ENCODE results near the gene CDH13. TPM values are rescaled to one million over a fixed set of nuclear protein-coding genes. Genes with fewer than 3 reads are reported as not detected.

CDH13 gene
- total RNA-seq, 2 donors from 2014 or later, result 228 to 280 TPM

DNA sequence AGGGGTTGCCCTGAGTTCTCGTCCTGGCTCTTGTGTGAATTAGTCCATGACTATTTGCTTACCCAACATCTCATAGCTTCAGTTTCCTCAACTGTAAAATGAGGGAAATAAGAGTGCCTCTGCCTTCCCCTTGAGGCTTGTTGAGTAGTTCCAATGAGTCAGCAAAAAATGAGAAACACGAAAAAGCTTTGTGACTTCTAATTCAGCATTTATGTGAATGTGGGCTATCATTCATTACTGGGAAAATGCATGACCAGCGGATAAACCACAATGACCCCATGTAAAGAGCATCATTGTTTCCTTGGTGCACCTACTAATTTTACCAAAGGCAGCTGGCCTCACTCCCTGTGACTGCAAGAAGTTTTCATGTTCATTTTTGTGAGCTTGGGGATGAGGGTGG is 806.4 kb downstream of the CDH13 start:
- H3K27me3 ChIP-seq (replicated peaks; ENCODE audit: insufficient read depth), result no peaks in the 10 kb centered on the region
- no peak for DNase-seq (ENCODE audit: low spot score)
- H3K9me3 ChIP-seq, result no peaks in the 10 kb centered on the region
- ATAC-seq (ENCODE audit: insufficient number of reproducible peaks, low FRiP score, low read depth), result no peak
- no peak overlapping the region for H3K27ac ChIP-seq
- peaks cover 0 to 18% of the 10 kb centered on the region in 2 donors for H3K4me1 ChIP-seq (ENCODE audit: control insufficient read depth in 1 of 2, low read depth in 2 of 2)
- no peak overlapping the region for H3K4me3 ChIP-seq
- TF ChIP-seq, protein P1, sequence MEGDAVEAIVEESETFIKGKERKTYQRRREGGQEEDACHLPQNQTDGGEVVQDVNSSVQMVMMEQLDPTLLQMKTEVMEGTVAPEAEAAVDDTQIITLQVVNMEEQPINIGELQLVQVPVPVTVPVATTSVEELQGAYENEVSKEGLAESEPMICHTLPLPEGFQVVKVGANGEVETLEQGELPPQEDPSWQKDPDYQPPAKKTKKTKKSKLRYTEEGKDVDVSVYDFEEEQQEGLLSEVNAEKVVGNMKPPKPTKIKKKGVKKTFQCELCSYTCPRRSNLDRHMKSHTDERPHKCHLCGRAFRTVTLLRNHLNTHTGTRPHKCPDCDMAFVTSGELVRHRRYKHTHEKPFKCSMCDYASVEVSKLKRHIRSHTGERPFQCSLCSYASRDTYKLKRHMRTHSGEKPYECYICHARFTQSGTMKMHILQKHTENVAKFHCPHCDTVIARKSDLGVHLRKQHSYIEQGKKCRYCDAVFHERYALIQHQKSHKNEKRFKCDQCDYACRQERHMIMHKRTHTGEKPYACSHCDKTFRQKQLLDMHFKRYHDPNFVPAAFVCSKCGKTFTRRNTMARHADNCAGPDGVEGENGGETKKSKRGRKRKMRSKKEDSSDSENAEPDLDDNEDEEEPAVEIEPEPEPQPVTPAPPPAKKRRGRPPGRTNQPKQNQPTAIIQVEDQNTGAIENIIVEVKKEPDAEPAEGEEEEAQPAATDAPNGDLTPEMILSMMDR (IDR thresholded peaks at IDR 0.05), result no peak
- no peaks in the 10 kb centered on the region for H3K36me3 ChIP-seq

DNA sequence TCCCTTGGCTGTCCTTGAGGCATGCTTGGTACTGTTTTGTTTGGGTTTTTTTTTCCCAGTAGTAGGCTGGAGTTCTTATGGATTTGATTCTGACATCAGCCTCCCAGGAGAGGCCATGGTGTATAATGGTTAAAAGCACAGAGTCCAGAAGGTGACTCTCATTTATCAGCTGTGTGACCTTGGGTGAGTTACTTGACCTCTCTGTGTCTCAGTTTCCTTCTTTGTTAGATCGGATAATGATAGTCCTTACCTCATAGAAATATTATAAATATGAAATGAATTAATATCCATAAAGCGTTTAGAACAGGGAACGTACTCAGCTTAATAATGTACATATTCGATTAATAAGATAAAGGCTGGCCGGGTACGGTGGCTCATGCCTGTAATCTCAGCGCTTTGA is 810.3 kb downstream of the CDH13 start:
- Histone ChIP-seq H3K4me1 (ENCODE audit: control insufficient read depth in 1 of 2, low read depth in 2 of 2) (peaks cover 0 to 22% of the 10 kb centered on the region in 2 donors), H3K27me3 (replicated peaks; ENCODE audit: insufficient read depth) (no peaks in the 10 kb centered on the region), H3K9me3 (no peaks in the 10 kb centered on the region), H3K36me3 (no peaks in the 10 kb centered on the region), H3K4me3 (no peak overlapping the region), H3K27ac (no peak overlapping the region)
- TF ChIP-seq, protein P1 (IDR thresholded peaks at IDR 0.05), result no peak
- ATAC-seq (ENCODE audit: insufficient number of reproducible peaks, low FRiP score, low read depth) (no peak), DNase-seq (ENCODE audit: low spot score) (no peak)

GRCh38 chr16:83438326-83438725 is 811.6 kb downstream of the CDH13 start:
- Histone ChIP-seq H3K4me3 (no peak overlapping the region), H3K27me3 (replicated peaks; ENCODE audit: insufficient read depth) (no peaks in the 10 kb centered on the region), H3K9me3 (no peaks in the 10 kb centered on the region), H3K36me3 (no peaks in the 10 kb centered on the region), H3K27ac (no peak overlapping the region), H3K4me1 (ENCODE audit: control insufficient read depth in 1 of 2, low read depth in 2 of 2) (peaks cover 0 to 16% of the 10 kb centered on the region in 2 donors)
- no peak for ATAC-seq (ENCODE audit: insufficient number of reproducible peaks, low FRiP score, low read depth)
- no peak for DNase-seq (ENCODE audit: low spot score)
- TF ChIP-seq, protein P1 (IDR thresholded peaks at IDR 0.05), result no peak

DNA sequence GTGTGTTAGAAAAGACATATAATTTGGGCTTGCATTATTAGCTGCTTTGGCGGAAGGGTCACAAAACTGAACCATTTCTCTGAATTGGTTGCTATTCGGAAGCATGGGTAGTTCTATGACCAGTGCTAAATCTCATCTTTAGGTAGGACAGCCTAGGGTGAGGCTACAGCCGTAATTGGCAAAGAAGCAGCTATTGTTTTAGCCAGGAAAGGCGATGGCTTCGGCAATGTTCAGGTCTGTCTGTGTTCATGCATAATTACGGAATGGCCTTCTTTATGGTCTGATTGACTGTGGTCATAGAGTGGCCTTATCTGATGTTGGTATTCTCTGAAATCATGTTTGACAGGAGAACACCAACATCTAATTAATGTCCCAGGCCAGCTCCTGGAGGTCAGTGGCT is 812.6 kb downstream of the CDH13 start:
- TF ChIP-seq, protein P1 (IDR thresholded peaks at IDR 0.05), result no peak
- ATAC-seq (ENCODE audit: insufficient number of reproducible peaks, low FRiP score, low read depth) (no peak), DNase-seq (ENCODE audit: low spot score) (no peak)
- Histone ChIP-seq H3K27ac (no peak overlapping the region), H3K4me3 (no peak overlapping the region), H3K9me3 (no peaks in the 10 kb centered on the region), H3K27me3 (replicated peaks; ENCODE audit: insufficient read depth) (no peaks in the 10 kb centered on the region), H3K36me3 (no peaks in the 10 kb centered on the region), H3K4me1 (ENCODE audit: control insufficient read depth in 1 of 2, low read depth in 2 of 2) (peaks cover 0 to 13% of the 10 kb centered on the region in 2 donors)

DNA sequence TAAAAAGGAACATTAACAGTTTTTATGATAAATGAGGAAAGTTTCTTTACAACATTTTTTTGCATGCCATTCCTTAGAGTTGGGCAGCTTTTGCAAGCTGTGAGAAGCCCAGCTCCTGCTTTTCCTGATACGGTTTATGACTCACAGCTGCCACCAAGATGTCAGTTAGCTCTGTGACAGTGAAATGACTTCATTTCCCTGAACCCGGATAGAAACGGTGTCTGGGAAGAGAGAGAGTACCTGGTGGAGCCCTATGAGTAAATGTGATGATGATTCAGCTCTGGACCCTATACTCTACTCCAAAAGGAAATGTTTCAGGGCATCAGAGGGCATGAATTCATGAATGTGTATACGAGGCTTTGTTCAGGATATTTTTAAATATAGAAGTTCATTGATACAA is 814.7 kb downstream of the CDH13 start:
- H3K4me3 ChIP-seq, result no peak overlapping the region
- H3K9me3 ChIP-seq, result no peaks in the 10 kb centered on the region
- DNase-seq (ENCODE audit: low spot score) (no peak), ATAC-seq (ENCODE audit: insufficient number of reproducible peaks, low FRiP score, low read depth) (no peak)
- H3K36me3 ChIP-seq, result no peaks in the 10 kb centered on the region
- peaks cover 0 to 13% of the 10 kb centered on the region in 2 donors for H3K4me1 ChIP-seq (ENCODE audit: control insufficient read depth in 1 of 2, low read depth in 2 of 2)
- no peaks in the 10 kb centered on the region for H3K27me3 ChIP-seq (replicated peaks; ENCODE audit: insufficient read depth)
- TF ChIP-seq, protein P1 (IDR thresholded peaks at IDR 0.05), result no peak
- H3K27ac ChIP-seq, result no peak overlapping the region
